HFF-Myc (cell line): Measurements from ENCODE around the gene SLC16A1.

Source experiments
- DNase-seq: peaks from one replicate; pipeline ENCODE4 v3.0.0-alpha.2; 2011; ENCODE audit warnings: low read depth; ENCODE audit errors: extremely low read depth
- H3K4me3 ChIP-seq: replicated peaks from 2 replicates; pipeline ENCODE4 v1.5.1; 2011; ENCODE audit warnings: low read depth, mild to moderate bottlenecking, control low read depth, low read length
- TF ChIP-seq, protein P1 (sequence below): IDR thresholded peaks from 2 replicates; pipeline ENCODE4 v1.5.1; 2012; ENCODE audit warnings: mild to moderate bottlenecking, low read depth, low read length, control low read depth; ENCODE audit errors: missing control alignments

SLC16A1 gene

GRCh38 chr1:112992780-112993179 lies 36.8 kb upstream of the SLC16A1 start:
- H3K4me3 ChIP-seq: no peak overlapping the region

GRCh38 chr1:112991402-112992120 lies 35.6 kb upstream of the SLC16A1 start:
- TF ChIP-seq, protein P1, sequence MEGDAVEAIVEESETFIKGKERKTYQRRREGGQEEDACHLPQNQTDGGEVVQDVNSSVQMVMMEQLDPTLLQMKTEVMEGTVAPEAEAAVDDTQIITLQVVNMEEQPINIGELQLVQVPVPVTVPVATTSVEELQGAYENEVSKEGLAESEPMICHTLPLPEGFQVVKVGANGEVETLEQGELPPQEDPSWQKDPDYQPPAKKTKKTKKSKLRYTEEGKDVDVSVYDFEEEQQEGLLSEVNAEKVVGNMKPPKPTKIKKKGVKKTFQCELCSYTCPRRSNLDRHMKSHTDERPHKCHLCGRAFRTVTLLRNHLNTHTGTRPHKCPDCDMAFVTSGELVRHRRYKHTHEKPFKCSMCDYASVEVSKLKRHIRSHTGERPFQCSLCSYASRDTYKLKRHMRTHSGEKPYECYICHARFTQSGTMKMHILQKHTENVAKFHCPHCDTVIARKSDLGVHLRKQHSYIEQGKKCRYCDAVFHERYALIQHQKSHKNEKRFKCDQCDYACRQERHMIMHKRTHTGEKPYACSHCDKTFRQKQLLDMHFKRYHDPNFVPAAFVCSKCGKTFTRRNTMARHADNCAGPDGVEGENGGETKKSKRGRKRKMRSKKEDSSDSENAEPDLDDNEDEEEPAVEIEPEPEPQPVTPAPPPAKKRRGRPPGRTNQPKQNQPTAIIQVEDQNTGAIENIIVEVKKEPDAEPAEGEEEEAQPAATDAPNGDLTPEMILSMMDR: no peak

More at GRCh38 chr1:112992780-112993179, 36.8 kb upstream of the SLC16A1 start:
- no peak for DNase-seq
- TF ChIP-seq, protein P1: no peak

DNA sequence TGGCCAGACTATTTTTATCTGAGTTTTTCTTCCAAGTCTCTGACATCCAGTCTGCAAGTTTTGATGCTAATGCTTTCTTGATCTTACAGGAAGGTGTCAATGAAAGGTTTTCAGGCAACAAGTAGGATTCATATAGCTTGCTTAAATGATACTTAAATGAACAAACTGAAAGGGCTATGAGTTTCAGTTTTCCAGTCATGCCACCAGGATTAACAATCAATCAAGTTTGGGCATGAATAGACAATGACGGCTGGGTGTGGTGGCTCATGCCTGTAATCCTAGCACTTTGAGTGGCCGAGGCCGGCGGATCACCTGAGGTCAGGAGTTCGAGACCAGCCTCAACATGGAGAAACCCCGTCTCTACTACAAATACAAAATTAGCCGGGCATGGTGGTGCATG lies 34.3 kb upstream of the SLC16A1 start:
- no peak for DNase-seq
- TF ChIP-seq, protein P1: no peak
- H3K4me3 ChIP-seq: no peak overlapping the region

More at GRCh38 chr1:112991402-112992120, 35.6 kb upstream of the SLC16A1 start:
- no peak for DNase-seq
- no peak overlapping the region for H3K4me3 ChIP-seq

- TF ChIP-seq, protein P1: no peak
- DNase-seq: no peak
- no peak overlapping the region for H3K4me3 ChIP-seq
Observed at GRCh38 chr1:112988367-112988766, 32.4 kb upstream of the SLC16A1 start.

DNA sequence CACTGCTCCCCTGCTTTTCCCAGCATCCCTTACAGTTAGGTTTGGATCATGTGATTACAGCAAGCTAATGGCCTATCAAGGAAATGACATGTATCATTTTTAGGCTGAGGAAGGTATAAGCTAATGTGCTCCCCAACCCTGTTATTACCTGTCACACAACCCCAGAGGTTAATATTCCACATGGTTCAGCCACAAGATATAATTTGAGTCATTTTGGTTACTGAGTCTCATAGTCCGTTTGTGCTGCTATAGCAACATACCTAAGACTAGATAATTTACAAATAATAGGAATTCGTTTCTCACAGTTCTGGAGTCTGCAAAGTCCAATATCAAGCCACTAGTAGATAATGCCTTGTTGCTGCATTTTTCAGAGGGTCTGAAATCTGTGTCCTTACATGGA lies 29.1 kb upstream of the SLC16A1 start:
- TF ChIP-seq, protein P1: no peak
- no peak for DNase-seq
- no peak overlapping the region for H3K4me3 ChIP-seq

GRCh38 chr1:112983537-112984131 lies 27.6 kb upstream of the SLC16A1 start:
- no peak overlapping the region for H3K4me3 ChIP-seq
- TF ChIP-seq, protein P1: no peak
- no peak for DNase-seq
